ENCODE results near the gene HSP90AA1. TPM values are rescaled to one million over a fixed set of nuclear protein-coding genes. Genes with fewer than 3 reads are reported as not detected.

HSP90AA1 gene
- total and polyA plus RNA-seq, 2 experiments from 2014 or later: 371 to 655 TPM

DNA sequence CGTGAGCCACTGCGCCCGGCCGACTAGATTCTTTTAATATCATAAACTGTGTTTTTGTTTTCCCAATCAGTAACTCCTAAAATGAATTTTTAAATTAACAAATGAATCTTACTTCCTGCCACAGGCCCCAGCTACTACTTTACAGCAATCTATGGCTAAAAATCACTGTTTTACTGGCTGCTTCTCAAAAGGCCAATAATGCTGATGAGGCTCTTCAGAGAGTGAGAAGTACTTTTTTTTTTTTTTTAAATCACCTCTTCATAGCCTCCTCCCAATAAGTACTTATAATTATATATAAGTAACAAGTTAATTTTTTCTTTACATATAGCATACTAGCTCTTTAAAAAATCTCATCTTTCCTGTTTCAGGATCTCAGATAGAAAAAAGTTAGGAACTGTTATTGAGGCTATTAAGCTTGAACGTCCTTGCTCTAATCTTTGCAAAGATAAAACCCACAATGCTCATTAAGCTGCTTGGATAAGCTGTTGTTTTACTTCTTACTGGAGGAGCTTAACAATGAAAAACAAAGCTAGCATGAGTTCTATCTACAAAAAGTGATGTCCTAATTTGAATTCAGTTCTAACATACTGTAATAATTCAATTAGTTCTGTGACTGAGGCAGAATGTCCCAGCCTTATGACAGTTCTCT lies 40.1 kb upstream of the HSP90AA1 start:
- H3K9ac ChIP-seq: no peak overlapping the region
- H3K27ac ChIP-seq: no peak overlapping the region
- no peaks in the 10 kb centered on the region for H3K9me2 ChIP-seq (ENCODE audit: insufficient read depth)
- no peak overlapping the region for H3K4me2 ChIP-seq (ENCODE audit: unreplicated experiment)
- TF ChIP-seq EZH2 (IDR thresholded peaks at IDR 0.05; ENCODE audit: insufficient read depth, poor library complexity, severe bottlenecking): no peak
- no peak for TF ChIP-seq EZH2phosphoT487 (IDR thresholded peaks at IDR 0.05; ENCODE audit: insufficient read depth, low read depth)
- no peak overlapping the region for H3K4me3 ChIP-seq
- no peaks in the 10 kb centered on the region for H3F3A ChIP-seq (ENCODE audit: insufficient read depth)
- H3K36me3 ChIP-seq (ENCODE audit: low read depth): 0 out of 2 replicates have a peak, but pooled peaks cover 4% of the 10 kb centered on the region
- H3K79me2 ChIP-seq (ENCODE audit: insufficient read depth): no peaks in the 10 kb centered on the region
- no peaks in the 10 kb centered on the region for H3K27me3 ChIP-seq (replicated peaks; ENCODE audit: insufficient read depth)
- 81% methylated on average over 5 of the region's 5 CpGs for WGBS, 2 experiments (ENCODE audit: low coverage in 1 of 2, low lambda C conversion rate in 2 of 2, missing lambda C conversion rate in 2 of 2)
- in situ Hi-C loops (cut with MboI): no loop called here
- no peaks in the 10 kb centered on the region for H3K9me3 ChIP-seq (ENCODE audit: low read depth)
- H2AFZ ChIP-seq: no peak overlapping the region
- H4K20me1 ChIP-seq (ENCODE audit: insufficient read depth): no peaks in the 10 kb centered on the region
- DNase-seq: no peak
- no peaks in the 10 kb centered on the region for H3K4me1 ChIP-seq (ENCODE audit: insufficient read depth)

DNA sequence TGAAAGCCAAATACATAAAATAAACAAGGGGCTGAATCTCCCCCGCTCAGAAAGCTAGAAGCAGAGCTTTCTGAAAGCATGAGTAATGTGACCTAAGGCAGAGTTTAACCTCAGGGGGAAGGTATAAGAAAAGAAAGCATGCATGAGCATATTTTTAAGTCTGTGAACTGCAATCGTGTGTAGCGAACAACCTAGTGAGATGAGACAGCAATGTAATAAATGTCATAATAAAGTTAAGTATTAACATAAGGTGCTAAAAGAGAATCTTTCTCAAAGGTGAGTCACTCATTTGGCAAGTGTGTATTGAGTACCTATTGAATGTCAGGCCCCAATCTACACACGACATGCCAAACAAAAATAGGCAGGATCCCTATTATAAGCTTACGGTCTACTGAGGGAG lies 38.7 kb upstream of the HSP90AA1 start:
- DNase-seq: no peak
- Histone ChIP-seq H3K79me2 (ENCODE audit: insufficient read depth) (no peaks in the 10 kb centered on the region), H2AFZ (no peak overlapping the region), H3K36me3 (ENCODE audit: low read depth) (no peaks in the 10 kb centered on the region), H3K27ac (no peak overlapping the region), H4K20me1 (ENCODE audit: insufficient read depth) (no peaks in the 10 kb centered on the region), H3K4me2 (ENCODE audit: unreplicated experiment) (no peak overlapping the region), H3K9me3 (ENCODE audit: low read depth) (no peaks in the 10 kb centered on the region), H3K27me3 (replicated peaks; ENCODE audit: insufficient read depth) (no peaks in the 10 kb centered on the region), H3F3A (ENCODE audit: insufficient read depth) (no peaks in the 10 kb centered on the region), H3K9me2 (ENCODE audit: insufficient read depth) (no peaks in the 10 kb centered on the region), H3K4me3 (no peak overlapping the region), H3K4me1 (ENCODE audit: insufficient read depth) (no peaks in the 10 kb centered on the region), H3K9ac (no peak overlapping the region)
- in situ Hi-C loops (cut with MboI): no loop called here
- TF ChIP-seq EZH2phosphoT487 (IDR thresholded peaks at IDR 0.05; ENCODE audit: insufficient read depth, low read depth) (no peak), EZH2 (IDR thresholded peaks at IDR 0.05; ENCODE audit: insufficient read depth, poor library complexity, severe bottlenecking) (no peak)
- WGBS, 2 experiments (ENCODE audit: low coverage in 1 of 2, low lambda C conversion rate in 2 of 2, missing lambda C conversion rate in 2 of 2): 82 to 88% methylated on average over 5 of the region's 5 CpGs

DNA sequence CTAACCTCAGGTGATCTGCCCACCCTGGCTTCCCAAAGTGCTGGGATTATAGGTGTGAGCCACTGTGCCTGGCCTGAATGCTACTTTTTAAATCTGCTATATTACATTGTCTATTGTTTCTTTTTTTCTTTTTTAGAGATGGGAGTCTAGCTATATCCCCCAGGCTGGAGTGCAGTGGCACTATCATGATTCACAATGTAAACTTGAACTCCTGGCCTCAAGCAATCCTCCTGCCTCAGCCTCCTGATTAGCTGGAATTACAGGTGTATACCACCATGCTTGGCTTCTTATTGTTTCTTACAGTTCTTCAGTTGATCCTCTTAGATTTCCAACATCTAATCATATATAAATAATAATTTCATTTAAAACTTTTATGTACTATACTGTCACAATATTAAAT lies 37.6 kb upstream of the HSP90AA1 start:
- Histone ChIP-seq H4K20me1 (ENCODE audit: insufficient read depth) (no peaks in the 10 kb centered on the region), H3K27me3 (replicated peaks; ENCODE audit: insufficient read depth) (no peaks in the 10 kb centered on the region), H3K9me3 (ENCODE audit: low read depth) (no peaks in the 10 kb centered on the region), H3K9me2 (ENCODE audit: insufficient read depth) (no peaks in the 10 kb centered on the region), H3K9ac (no peak overlapping the region), H2AFZ (no peak overlapping the region), H3K79me2 (ENCODE audit: insufficient read depth) (no peaks in the 10 kb centered on the region), H3K27ac (no peak overlapping the region), H3K4me1 (ENCODE audit: insufficient read depth) (no peaks in the 10 kb centered on the region), H3K4me2 (ENCODE audit: unreplicated experiment) (no peak overlapping the region), H3K4me3 (no peak overlapping the region), H3F3A (ENCODE audit: insufficient read depth) (no peaks in the 10 kb centered on the region), H3K36me3 (ENCODE audit: low read depth) (no peaks in the 10 kb centered on the region)
- in situ Hi-C loops (cut with MboI): no loop called here
- no peak for TF ChIP-seq EZH2 (IDR thresholded peaks at IDR 0.05; ENCODE audit: insufficient read depth, poor library complexity, severe bottlenecking)
- TF ChIP-seq EZH2phosphoT487 (IDR thresholded peaks at IDR 0.05; ENCODE audit: insufficient read depth, low read depth): no peak
- no peak for DNase-seq

DNA sequence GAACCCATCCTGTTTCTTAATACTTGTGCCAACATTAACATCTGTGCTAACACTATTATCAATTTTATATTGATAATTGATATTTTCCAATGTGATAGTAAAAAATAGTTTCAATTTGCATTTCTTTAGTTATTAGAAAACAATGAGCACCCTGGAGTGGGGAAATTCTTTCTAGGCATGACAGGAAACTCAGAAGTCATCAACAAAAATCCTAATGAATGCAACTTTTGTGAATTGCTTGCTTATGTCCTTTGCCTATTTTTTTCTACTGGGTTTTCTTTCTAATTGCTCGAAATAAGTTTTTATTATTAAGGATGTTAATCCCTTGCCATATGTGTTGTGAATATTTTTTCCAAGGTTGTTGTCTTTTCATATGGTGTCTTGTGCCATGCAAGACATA lies 34.7 kb upstream of the HSP90AA1 start:
- Histone ChIP-seq H3K9me2 (ENCODE audit: insufficient read depth) (no peaks in the 10 kb centered on the region), H2AFZ (no peak overlapping the region), H3K79me2 (ENCODE audit: insufficient read depth) (no peaks in the 10 kb centered on the region), H3K4me1 (ENCODE audit: insufficient read depth) (no peaks in the 10 kb centered on the region), H3K4me2 (ENCODE audit: unreplicated experiment) (no peak overlapping the region), H3K36me3 (ENCODE audit: low read depth) (no peaks in the 10 kb centered on the region), H3K9me3 (ENCODE audit: low read depth) (no peaks in the 10 kb centered on the region), H3K4me3 (no peak overlapping the region), H3K9ac (no peak overlapping the region), H4K20me1 (ENCODE audit: insufficient read depth) (no peaks in the 10 kb centered on the region), H3K27ac (no peak overlapping the region), H3F3A (ENCODE audit: insufficient read depth) (no peaks in the 10 kb centered on the region), H3K27me3 (replicated peaks; ENCODE audit: insufficient read depth) (no peaks in the 10 kb centered on the region)
- WGBS, 2 experiments (ENCODE audit: low coverage in 1 of 2, low lambda C conversion rate in 2 of 2, missing lambda C conversion rate in 2 of 2): 92 to 95% methylated on average over 1 of the region's 1 CpG
- in situ Hi-C loops (cut with MboI): no loop called here
- DNase-seq: no peak
- no peak for TF ChIP-seq EZH2phosphoT487 (IDR thresholded peaks at IDR 0.05; ENCODE audit: insufficient read depth, low read depth)
- no peak for TF ChIP-seq EZH2 (IDR thresholded peaks at IDR 0.05; ENCODE audit: insufficient read depth, poor library complexity, severe bottlenecking)

DNA sequence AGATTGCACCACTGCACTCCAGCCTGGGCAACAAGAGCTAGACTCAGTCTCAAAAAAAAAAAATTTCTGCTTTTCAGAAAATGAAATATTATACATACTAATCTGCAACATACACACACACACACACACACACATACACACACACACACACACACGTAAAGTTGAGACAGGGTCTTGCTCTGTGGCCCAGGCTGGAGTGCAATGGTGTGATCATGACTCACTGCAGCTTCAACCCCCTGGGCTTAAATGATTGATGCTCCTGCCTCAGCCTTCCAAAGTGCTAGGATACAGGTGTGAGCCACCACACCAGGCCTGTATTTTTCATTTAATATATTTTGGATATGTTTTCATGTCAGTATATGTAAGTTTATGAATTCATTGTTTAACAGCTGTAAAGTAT lies 34.0 kb upstream of the HSP90AA1 start:
- Histone ChIP-seq H3K27ac (no peak overlapping the region), H3F3A (ENCODE audit: insufficient read depth) (no peaks in the 10 kb centered on the region), H2AFZ (no peak overlapping the region), H3K4me2 (ENCODE audit: unreplicated experiment) (no peak overlapping the region), H3K9me2 (ENCODE audit: insufficient read depth) (no peaks in the 10 kb centered on the region), H3K36me3 (ENCODE audit: low read depth) (no peaks in the 10 kb centered on the region), H3K4me1 (ENCODE audit: insufficient read depth) (no peaks in the 10 kb centered on the region), H4K20me1 (ENCODE audit: insufficient read depth) (no peaks in the 10 kb centered on the region), H3K9ac (no peak overlapping the region), H3K79me2 (ENCODE audit: insufficient read depth) (no peaks in the 10 kb centered on the region), H3K4me3 (no peak overlapping the region), H3K27me3 (replicated peaks; ENCODE audit: insufficient read depth) (no peaks in the 10 kb centered on the region), H3K9me3 (ENCODE audit: low read depth) (no peaks in the 10 kb centered on the region)
- DNase-seq: no peak
- in situ Hi-C loops (cut with MboI): no loop called here
- 100% methylated on average over 1 of the region's 1 CpG for WGBS, 2 experiments (ENCODE audit: low coverage in 1 of 2, low lambda C conversion rate in 2 of 2, missing lambda C conversion rate in 2 of 2)
- TF ChIP-seq EZH2 (IDR thresholded peaks at IDR 0.05; ENCODE audit: insufficient read depth, poor library complexity, severe bottlenecking): no peak
- TF ChIP-seq EZH2phosphoT487 (IDR thresholded peaks at IDR 0.05; ENCODE audit: insufficient read depth, low read depth): no peak

All from GM23248 (cell line).